NB4 (cell line): ENCODE data around the gene LMAN2.

Experiments used
- CTCF ChIP-seq: IDR thresholded peaks from one replicate; pipeline ENCODE4 v1.5.1; 2012; ENCODE audit warnings: low read depth, low read length
- MAX ChIP-seq: IDR thresholded peaks from 2 replicates; pipeline ENCODE4 v1.6.1; 2011; ENCODE audit warnings: low read depth, low read length
- MYC ChIP-seq: IDR thresholded peaks from 2 replicates; pipeline ENCODE4 v1.6.1; 2011; ENCODE audit warnings: low read depth, low read length
- POLR2A ChIP-seq: IDR thresholded peaks from 2 replicates; pipeline ENCODE4 v1.6.1; 2011; ENCODE audit warnings: mild to moderate bottlenecking; ENCODE audit not compliant: insufficient read length; ENCODE audit errors: extremely low read depth

GRCh38 chr5:177385720-177386119 lies 34.3 kb upstream of the LMAN2 start:
- TF ChIP-seq CTCF = no peak
- TF ChIP-seq POLR2A = no peak
- TF ChIP-seq MAX = no peak
- no peak for TF ChIP-seq MYC
